HCT116 (cell line): Measurements from ENCODE around the gene RGS18.

Experiments used
- EGR1 ChIP-seq: IDR thresholded peaks from 2 replicates; pipeline ENCODE4 v1.6.1; 2012; ENCODE audit warnings: low read depth
- EZH2 ChIP-seq: fragments of 200-600 bp; sonication (generic); IDR thresholded peaks from 2 replicates; pipeline ENCODE4 v1.6.1; 2017; ENCODE audit warnings: antibody characterized with exemption, mixed run types
- FOSL1 ChIP-seq: IDR thresholded peaks from 2 replicates; pipeline ENCODE4 v1.6.1; 2012; ENCODE audit warnings: low read depth
- POLR2A ChIP-seq: IDR thresholded peaks from 2 replicates; pipeline ENCODE4 v1.7.0; 2011; ENCODE audit warnings: borderline replicate concordance; ENCODE audit not compliant: insufficient read depth, insufficient read length; ENCODE audit errors: extremely low read depth
- ZFX ChIP-seq: fragments of 450-650 bp; IDR thresholded peaks from 2 replicates; pipeline ENCODE4 v1.6.1; 2017
- ZNF274 ChIP-seq: fragments of 200-500 bp; sonication (Bioruptor generic); IDR thresholded peaks from 2 replicates; pipeline ENCODE4 v1.6.1; 2014; ENCODE audit warnings: mild to moderate bottlenecking, low read depth, low read length, inconsistent platforms
- TF ChIP-seq, protein P1 (sequence below), 3 experiments: fragments of 200-600 bp in 1 of 3; sonication (generic) in 1 of 3; IDR thresholded peaks in 2 of 3; conservative IDR thresholded peaks in 1 of 3; 2 replicates each; pipeline ENCODE4 v1.5.1; 2012 to 2017; ENCODE audit warnings: low read depth in 2 of 3, low read length in 2 of 3, antibody characterized with exemption in 1 of 3, borderline replicate concordance in 1 of 3, control low read depth in 1 of 3, mild to moderate bottlenecking in 1 of 3, mixed read lengths in 1 of 3, mixed run types in 1 of 3, moderate library complexity in 1 of 3; ENCODE audit not compliant: insufficient read depth in 1 of 3
- TF ChIP-seq, protein P2 (sequence below): IDR thresholded peaks from 2 replicates; pipeline ENCODE4 v1.6.1; 2012; ENCODE audit warnings: low read depth

DNA sequence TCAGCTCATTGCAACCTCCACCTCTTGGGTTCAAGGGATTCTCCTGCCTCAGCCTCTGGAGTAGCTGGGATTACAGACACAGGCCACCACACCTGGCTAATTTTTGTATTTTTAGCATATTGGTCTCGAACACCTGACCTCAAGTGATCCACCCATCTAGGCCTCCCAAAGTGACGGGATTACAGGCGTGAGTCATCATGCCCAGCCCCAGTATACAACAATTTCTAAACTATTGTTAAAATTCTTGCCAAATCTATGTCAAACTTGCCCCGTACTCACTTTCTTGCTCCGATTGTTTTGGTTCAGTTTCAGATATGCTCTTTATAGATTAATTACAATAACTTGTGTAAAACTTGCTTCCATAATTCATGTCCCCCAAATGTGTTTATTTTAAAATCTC, 4.1 kb downstream of the RGS18 start:
- TF ChIP-seq EGR1 = no peak
- TF ChIP-seq, protein P1, sequence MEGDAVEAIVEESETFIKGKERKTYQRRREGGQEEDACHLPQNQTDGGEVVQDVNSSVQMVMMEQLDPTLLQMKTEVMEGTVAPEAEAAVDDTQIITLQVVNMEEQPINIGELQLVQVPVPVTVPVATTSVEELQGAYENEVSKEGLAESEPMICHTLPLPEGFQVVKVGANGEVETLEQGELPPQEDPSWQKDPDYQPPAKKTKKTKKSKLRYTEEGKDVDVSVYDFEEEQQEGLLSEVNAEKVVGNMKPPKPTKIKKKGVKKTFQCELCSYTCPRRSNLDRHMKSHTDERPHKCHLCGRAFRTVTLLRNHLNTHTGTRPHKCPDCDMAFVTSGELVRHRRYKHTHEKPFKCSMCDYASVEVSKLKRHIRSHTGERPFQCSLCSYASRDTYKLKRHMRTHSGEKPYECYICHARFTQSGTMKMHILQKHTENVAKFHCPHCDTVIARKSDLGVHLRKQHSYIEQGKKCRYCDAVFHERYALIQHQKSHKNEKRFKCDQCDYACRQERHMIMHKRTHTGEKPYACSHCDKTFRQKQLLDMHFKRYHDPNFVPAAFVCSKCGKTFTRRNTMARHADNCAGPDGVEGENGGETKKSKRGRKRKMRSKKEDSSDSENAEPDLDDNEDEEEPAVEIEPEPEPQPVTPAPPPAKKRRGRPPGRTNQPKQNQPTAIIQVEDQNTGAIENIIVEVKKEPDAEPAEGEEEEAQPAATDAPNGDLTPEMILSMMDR (IDR thresholded peaks at IDR 0.05 in 2 of 3, conservative IDR thresholded peaks at IDR 0.05 in 1 of 3; ENCODE audit: borderline replicate concordance in 1 of 3, insufficient read depth in 1 of 3, low read depth in 2 of 3, low read length in 2 of 3) = no peak
- no peak for TF ChIP-seq EZH2
- no peak for TF ChIP-seq ZNF274
- TF ChIP-seq, protein P2, sequence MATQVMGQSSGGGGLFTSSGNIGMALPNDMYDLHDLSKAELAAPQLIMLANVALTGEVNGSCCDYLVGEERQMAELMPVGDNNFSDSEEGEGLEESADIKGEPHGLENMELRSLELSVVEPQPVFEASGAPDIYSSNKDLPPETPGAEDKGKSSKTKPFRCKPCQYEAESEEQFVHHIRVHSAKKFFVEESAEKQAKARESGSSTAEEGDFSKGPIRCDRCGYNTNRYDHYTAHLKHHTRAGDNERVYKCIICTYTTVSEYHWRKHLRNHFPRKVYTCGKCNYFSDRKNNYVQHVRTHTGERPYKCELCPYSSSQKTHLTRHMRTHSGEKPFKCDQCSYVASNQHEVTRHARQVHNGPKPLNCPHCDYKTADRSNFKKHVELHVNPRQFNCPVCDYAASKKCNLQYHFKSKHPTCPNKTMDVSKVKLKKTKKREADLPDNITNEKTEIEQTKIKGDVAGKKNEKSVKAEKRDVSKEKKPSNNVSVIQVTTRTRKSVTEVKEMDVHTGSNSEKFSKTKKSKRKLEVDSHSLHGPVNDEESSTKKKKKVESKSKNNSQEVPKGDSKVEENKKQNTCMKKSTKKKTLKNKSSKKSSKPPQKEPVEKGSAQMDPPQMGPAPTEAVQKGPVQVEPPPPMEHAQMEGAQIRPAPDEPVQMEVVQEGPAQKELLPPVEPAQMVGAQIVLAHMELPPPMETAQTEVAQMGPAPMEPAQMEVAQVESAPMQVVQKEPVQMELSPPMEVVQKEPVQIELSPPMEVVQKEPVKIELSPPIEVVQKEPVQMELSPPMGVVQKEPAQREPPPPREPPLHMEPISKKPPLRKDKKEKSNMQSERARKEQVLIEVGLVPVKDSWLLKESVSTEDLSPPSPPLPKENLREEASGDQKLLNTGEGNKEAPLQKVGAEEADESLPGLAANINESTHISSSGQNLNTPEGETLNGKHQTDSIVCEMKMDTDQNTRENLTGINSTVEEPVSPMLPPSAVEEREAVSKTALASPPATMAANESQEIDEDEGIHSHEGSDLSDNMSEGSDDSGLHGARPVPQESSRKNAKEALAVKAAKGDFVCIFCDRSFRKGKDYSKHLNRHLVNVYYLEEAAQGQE = no peak
- TF ChIP-seq FOSL1 = no peak
- TF ChIP-seq ZFX = no peak
- no peak for TF ChIP-seq POLR2A
